ENCODE data around the gene RPA3.
A peak's percentile ranks its signal among the peaks of the same experiment; 100 is the strongest.

The RPA3 gene

DNA sequence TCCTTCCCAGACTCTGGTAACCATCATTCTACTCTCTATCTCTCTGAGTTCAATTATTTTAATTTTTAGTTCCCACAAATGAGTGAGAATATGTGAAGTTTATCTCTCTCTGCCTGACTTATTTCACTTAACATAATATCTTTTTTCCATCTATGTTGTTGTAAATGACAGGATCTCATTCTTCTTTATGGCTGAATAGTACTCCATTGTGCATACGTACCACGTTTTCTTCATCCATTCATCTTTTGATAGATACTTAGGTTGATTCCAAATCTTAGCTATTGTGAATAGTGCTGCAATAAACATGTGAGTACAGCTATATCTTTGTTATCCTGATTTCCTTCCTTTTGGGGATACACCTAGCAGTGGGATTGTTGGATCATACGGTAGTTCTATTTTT lies 23.9 kb downstream of the RPA3 start:
- TF ChIP-seq GATA3 (IDR thresholded peaks at IDR 0.05; ENCODE audit: low read depth, low read length): no peak
- TF ChIP-seq GATA2 (IDR thresholded peaks at IDR 0.05; ENCODE audit: low read depth, low read length): no peak

DNA sequence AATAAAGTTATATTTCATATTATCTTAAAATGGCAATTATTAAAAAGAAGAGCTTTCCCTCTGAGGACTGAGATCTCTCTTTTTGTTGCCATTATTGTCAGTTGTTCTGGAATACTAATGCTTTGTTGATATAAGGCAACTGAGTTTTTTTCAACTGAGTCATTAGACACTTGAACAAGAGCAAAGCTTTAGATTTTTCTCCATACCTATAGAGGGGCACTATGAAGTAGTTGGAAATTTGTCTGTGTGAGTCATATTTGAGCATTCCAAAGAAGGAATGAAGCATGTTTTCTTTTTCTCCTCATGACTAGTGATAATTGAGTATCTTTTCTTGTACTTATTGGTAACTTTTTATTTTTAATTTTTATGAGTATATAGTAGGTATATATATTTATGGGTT lies 24.5 kb downstream of the RPA3 start:
- TF ChIP-seq GATA2 (IDR thresholded peaks at IDR 0.05; ENCODE audit: low read depth, low read length) (no peak), GATA3 (IDR thresholded peaks at IDR 0.05; ENCODE audit: low read depth, low read length) (no peak)

DNA sequence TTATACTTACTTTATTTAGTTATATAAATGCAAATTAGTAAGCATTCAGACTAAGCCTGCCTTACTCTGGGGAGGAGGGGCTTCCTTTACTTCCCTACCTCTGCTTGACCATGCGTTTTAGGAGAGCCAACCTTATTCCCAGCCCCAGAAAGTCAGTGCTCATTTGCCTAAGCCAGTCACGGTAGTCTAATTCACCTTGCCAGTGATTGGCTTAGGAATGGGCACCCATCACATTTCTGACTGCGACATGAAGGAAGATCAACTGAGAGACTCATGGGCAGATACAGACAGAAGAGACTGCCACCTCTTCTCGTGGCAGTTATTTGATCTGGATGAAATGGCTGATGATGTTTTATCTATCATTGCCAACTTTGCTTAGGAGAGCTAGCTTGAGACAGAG lies 29.5 kb downstream of the RPA3 start:
- TF ChIP-seq GATA2 (IDR thresholded peaks at IDR 0.05; ENCODE audit: low read depth, low read length) (no peak), GATA3 (IDR thresholded peaks at IDR 0.05; ENCODE audit: low read depth, low read length) (no peak)

DNA sequence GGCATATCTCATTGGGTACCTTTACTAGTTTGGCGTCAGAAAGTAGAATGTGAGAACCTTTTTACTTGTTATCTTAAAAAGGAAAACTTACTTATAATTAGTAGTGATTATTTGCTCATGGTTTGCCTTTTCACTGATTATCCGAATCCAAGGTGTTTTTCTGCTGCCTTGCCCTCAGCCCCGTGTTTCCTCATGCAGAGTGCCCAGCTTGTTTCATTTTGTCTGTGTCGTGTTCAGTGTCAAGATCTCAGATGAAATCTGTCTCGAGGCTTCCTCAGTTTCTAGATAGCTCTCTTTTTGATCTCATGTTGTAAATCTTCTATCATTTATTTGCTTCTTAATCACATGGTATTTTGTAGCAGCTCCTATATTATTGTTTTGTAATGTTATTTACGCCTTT lies 30.1 kb downstream of the RPA3 start:
- TF ChIP-seq GATA3 (IDR thresholded peaks at IDR 0.05; ENCODE audit: low read depth, low read length) (no peak), GATA2 (IDR thresholded peaks at IDR 0.05; ENCODE audit: low read depth, low read length) (no peak)

DNA sequence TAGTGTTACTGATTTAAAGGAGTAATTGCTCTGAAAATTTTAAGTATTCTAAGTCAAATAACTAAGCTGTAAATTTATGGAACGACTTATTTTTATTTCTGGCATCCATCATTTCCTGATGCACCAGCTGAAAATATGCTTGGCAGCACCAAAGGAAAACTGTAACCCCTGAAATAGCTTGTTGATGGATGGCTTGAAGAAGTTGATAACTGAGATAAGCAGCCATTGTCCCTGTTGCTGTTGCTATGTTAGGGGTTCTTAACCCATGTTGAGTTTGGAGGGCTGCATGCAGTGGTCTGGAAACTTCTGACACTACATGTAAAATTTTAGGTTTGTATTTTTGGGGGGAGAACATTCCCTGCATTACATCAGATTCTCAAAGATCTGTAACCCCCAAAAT lies 30.6 kb downstream of the RPA3 start:
- peak; percentile 36; the same call in 1 of the 2 replicates for TF ChIP-seq GATA3 (IDR thresholded peaks at IDR 0.05; ENCODE audit: low read depth, low read length)
- peak; percentile 37; the same call in 1 of the 2 replicates for TF ChIP-seq GATA2 (IDR thresholded peaks at IDR 0.05; ENCODE audit: low read depth, low read length)

DNA sequence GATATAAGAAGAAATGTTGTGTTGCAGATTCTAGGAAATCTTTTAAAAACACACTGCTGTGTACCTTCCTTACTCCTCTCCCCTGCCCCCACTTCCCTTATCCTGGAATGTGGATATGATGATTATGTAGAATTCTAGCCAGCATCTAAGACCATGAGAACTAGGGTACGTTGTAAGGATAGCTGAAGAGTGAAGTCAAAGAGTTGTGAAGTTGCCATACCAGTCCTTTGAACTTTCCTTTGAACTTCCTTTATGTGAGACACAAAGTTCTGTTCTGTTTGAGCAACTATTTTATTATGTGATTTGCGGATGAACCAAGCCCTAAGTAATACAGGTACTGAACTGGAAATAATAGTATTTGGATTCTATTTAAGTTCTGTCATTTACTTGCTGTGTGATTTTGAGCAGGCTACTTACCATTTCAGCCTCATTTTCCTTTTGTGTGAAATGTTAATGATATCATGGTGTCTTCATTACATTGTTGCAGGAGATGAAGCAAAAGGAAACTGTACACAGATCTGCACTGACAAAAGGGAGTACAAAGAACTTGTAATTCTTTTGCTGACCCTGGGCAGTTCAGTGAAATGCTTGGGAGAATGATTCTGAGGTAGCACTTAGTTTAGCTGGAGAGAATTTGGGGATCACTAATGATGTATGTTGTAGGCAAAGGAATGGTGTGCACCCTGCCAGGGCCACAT lies 31.4 kb downstream of the RPA3 start:
- TF ChIP-seq GATA3 (IDR thresholded peaks at IDR 0.05; ENCODE audit: low read depth, low read length): no peak
- no peak for TF ChIP-seq GATA2 (IDR thresholded peaks at IDR 0.05; ENCODE audit: low read depth, low read length)

DNA sequence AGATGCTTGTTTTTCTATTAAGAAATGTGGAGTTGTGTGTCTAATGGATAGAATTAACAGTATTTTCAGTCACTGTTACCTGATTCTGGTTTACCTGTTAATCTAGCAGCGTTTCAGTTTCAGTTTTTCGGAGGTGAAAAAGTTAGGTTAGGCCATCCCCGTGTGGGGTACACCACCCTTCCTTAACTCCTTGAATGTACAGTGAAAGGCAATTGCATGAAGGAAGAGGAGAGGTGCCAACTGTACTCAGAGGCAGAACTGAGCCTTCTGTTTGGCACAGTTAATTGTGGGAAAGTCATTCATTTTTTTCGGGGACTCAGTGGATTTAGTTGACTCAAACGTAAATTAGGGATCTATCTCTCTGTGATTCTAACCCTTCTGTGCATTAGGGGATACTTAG lies 35.5 kb downstream of the RPA3 start:
- TF ChIP-seq GATA3 (IDR thresholded peaks at IDR 0.05; ENCODE audit: low read depth, low read length) (no peak), GATA2 (IDR thresholded peaks at IDR 0.05; ENCODE audit: low read depth, low read length) (no peak)

DNA sequence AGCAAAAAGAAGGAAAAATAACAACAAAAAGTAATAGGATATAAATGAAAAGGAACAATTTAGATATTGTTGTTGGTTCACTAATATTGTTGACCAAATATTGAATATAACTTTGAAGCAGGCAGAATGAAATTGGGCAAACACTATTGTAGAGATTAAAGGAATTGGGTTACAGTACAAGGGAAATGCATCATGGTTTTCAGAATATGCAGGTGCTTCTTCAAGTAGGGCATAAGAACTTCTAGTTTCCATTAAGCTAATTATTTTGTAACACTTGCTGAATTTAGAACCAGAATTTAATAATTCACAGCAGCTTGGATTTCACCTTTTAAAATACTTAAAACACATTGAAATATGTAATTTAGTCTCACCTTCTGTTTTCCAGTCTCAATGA lies 36.5 kb downstream of the RPA3 start:
- TF ChIP-seq GATA3 (IDR thresholded peaks at IDR 0.05; ENCODE audit: low read depth, low read length): no peak
- TF ChIP-seq GATA2 (IDR thresholded peaks at IDR 0.05; ENCODE audit: low read depth, low read length): no peak

DNA sequence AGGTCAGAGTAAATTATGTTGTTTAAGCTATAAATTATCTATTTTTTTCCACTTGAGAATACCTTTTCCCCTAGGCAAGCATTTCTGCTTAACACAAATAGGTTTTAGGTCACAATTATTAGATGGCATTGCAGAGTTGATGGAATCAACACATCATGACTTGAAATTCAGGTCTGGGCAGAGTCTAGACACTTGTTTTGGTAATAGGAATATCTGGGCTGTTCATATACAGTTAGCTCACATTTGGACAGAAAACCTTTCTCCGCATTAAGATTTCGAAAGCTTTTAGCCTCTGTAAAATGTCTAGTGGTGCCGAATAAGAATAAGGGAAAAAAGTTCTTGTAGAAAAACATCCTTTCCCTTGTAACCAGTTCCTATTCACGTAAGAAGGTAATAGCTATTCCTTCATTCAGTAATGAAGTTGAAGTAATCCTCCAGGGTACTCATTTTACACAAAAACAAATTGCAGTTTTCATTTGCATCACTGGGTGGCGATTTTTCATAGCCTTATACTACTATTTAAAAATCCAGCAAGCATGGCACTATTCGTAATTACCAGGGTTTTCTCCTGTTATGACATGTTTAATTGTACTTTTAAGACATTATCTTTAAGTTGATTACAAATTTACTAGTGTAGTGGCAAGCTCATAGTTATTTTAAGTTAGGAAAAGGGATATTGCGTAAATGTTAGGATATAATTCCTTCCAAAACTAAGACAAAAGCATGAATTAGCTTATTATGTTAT lies 37.0 kb downstream of the RPA3 start:
- no peak for TF ChIP-seq GATA2 (IDR thresholded peaks at IDR 0.05; ENCODE audit: low read depth, low read length)
- TF ChIP-seq GATA3 (IDR thresholded peaks at IDR 0.05; ENCODE audit: low read depth, low read length): no peak

DNA sequence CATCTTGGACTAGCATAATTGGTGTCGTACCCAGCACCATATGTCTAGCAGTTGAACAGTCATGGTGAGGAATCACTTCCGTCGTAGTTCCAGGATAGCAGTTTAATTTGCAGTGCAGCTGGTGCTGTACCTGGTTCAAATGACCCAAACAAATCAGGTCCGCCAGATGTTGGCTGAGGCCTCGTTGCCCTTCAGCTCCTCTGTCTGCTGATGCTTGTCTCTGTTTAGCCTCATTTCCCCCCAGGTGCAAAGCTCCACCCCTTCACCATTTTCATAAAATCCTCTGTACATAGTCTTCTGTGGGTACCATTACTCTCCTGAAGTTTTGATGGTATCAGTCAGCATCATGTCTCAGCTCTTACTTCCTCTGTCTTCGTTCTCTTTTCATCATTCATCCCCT lies 42.7 kb downstream of the RPA3 start:
- TF ChIP-seq GATA3 (IDR thresholded peaks at IDR 0.05; ENCODE audit: low read depth, low read length) (no peak), GATA2 (IDR thresholded peaks at IDR 0.05; ENCODE audit: low read depth, low read length) (no peak)

DNA sequence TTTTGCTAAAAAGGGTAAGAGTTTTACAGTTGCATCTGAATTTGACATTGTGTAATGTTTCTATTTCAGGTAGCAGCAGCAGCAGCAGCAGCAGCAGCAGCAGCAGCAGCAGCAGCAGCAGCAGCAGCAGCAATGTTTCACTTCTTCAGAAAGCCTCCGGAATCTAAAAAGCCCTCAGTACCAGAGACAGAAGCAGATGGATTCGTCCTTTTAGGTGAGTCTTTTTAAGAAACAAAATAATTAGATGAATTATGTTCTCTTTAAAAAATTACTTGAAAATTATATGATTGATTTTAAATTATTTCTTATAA lies 45.2 kb downstream of the RPA3 start:
- TF ChIP-seq GATA2 (IDR thresholded peaks at IDR 0.05; ENCODE audit: low read depth, low read length) (no peak), GATA3 (IDR thresholded peaks at IDR 0.05; ENCODE audit: low read depth, low read length) (no peak)

DNA sequence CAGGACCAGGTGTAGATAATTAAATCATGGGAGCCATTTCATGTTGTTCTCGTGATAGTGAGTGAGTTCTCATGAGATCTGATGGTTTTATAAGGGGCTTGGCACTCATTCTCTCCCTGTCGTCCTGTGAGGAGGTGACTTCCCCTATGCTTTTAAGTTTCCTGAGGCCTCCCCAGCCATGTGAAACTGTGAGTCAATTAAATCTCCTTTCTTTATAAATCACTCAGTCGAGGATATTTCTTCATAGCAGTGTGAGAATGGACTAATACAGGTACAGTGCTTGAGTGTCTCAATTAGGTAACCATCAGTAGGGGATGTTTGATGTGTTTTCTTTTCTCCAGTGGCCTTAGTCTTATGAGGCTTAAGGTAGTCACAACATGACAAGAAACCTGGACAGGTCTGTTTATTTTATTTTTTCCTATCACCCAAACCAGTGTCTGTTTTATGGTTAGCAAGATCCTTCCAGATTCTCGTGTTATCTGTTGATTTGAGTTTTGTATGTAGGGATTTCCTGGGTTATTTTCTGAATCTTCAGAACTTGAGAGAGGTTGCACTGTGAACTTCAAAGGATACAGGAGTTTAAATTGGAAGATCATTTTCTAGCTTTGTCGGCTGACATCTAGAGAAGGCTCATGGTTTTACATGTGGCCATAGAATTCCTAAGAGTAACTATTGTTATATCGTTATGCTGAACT lies 45.7 kb downstream of the RPA3 start:
- TF ChIP-seq GATA3 (IDR thresholded peaks at IDR 0.05; ENCODE audit: low read depth, low read length) (no peak), GATA2 (IDR thresholded peaks at IDR 0.05; ENCODE audit: low read depth, low read length) (no peak)

DNA sequence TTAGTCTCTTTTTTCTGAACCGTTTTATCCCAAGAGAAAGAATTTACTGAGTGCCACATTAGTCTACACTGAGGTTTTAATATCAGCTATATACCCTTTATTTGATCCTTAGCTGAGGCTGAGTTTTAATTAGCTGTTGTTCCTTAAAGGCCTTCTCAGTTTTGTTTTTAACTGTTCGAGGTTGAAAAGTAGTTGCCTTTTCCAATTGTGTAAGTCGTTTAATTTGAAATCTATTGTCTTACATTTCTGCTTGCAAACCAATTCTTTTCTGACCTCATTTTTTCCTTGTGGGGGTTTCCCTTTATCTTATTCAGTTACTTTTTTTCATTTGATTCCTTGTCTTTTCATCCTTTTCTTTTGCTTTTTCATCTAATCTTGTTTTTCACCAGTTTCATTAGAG lies 47.0 kb downstream of the RPA3 start:
- no peak for TF ChIP-seq GATA3 (IDR thresholded peaks at IDR 0.05; ENCODE audit: low read depth, low read length)
- TF ChIP-seq GATA2 (IDR thresholded peaks at IDR 0.05; ENCODE audit: low read depth, low read length): no peak

DNA sequence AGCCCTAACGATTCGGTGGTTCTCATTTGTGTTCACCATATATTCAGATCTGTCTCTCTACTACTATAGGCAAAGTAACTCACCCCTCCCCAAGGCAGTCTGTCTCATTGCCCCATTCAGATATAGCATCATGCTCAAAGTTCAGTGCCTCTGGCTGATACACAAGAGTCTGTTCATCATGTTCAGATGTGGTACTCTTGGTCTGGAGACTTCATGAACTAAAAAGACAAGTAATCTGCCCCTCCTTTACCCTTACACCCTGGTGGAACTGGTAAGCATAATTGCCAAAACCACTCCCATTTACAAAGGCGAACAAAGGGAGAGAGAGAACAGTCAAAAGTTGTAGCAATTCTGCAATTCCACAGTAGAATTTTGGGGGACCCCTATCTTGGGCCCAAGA lies 47.9 kb downstream of the RPA3 start:
- TF ChIP-seq GATA2 (IDR thresholded peaks at IDR 0.05; ENCODE audit: low read depth, low read length) (no peak), GATA3 (IDR thresholded peaks at IDR 0.05; ENCODE audit: low read depth, low read length) (no peak)

DNA sequence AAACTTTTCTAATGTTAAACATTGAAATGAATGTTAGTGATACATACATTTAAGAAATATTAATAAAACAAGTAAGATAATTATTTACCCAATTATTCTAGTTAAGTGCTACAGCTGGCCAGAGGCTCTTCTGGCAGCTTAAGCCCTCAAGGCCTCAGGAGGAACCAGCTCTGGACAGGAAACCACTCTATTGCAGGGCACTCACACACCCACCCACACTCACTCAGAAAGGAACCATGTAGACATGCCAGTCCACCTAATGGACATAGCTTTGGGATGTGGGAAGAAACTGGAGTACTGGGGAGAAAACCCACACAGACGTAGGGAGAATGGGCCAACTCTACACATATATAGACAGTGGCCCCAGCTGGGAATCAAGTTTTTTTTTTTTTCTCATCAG lies 49.7 kb downstream of the RPA3 start:
- no peak for TF ChIP-seq GATA2 (IDR thresholded peaks at IDR 0.05; ENCODE audit: low read depth, low read length)
- no peak for TF ChIP-seq GATA3 (IDR thresholded peaks at IDR 0.05; ENCODE audit: low read depth, low read length)

Data from SH-SY5Y (cell line).